ENCODE results near the gene FBXO3.

FBXO3 gene

DNA sequence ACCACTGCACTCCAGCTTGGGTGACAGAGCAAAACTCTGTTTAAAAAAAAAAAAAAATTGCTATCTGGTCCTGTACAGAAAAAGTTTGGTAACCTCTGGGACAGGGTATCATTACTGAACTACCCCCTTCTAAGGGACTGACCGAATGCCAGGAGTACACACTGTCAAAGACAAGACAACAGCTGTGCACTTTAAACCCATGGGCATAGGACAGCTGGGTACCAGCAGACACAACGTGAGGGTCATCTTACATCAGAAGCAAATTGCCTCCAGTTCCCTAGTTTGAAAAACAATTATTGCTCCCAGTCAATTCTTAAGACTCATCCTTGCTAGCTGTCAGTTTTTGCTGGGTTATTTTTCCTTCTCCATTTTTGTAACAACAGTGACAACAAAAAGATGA is 55.9 kb downstream of the FBXO3 start:
- TF ChIP-seq TAF1 (IDR thresholded peaks at IDR 0.05; ENCODE audit: borderline replicate concordance, insufficient read depth, low read length) (no peak), POLR2AphosphoS5 (IDR thresholded peaks at IDR 0.05; ENCODE audit: low read depth, low read length) (no peak), SIN3A (IDR thresholded peaks at IDR 0.05; ENCODE audit: borderline replicate concordance, insufficient read depth, low read length) (no peak)
- TF ChIP-seq, protein P1, sequence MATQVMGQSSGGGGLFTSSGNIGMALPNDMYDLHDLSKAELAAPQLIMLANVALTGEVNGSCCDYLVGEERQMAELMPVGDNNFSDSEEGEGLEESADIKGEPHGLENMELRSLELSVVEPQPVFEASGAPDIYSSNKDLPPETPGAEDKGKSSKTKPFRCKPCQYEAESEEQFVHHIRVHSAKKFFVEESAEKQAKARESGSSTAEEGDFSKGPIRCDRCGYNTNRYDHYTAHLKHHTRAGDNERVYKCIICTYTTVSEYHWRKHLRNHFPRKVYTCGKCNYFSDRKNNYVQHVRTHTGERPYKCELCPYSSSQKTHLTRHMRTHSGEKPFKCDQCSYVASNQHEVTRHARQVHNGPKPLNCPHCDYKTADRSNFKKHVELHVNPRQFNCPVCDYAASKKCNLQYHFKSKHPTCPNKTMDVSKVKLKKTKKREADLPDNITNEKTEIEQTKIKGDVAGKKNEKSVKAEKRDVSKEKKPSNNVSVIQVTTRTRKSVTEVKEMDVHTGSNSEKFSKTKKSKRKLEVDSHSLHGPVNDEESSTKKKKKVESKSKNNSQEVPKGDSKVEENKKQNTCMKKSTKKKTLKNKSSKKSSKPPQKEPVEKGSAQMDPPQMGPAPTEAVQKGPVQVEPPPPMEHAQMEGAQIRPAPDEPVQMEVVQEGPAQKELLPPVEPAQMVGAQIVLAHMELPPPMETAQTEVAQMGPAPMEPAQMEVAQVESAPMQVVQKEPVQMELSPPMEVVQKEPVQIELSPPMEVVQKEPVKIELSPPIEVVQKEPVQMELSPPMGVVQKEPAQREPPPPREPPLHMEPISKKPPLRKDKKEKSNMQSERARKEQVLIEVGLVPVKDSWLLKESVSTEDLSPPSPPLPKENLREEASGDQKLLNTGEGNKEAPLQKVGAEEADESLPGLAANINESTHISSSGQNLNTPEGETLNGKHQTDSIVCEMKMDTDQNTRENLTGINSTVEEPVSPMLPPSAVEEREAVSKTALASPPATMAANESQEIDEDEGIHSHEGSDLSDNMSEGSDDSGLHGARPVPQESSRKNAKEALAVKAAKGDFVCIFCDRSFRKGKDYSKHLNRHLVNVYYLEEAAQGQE (IDR thresholded peaks at IDR 0.05; ENCODE audit: insufficient read depth in 1 of 2, low read depth in 2 of 2, low read length in 2 of 2): no peak

DNA sequence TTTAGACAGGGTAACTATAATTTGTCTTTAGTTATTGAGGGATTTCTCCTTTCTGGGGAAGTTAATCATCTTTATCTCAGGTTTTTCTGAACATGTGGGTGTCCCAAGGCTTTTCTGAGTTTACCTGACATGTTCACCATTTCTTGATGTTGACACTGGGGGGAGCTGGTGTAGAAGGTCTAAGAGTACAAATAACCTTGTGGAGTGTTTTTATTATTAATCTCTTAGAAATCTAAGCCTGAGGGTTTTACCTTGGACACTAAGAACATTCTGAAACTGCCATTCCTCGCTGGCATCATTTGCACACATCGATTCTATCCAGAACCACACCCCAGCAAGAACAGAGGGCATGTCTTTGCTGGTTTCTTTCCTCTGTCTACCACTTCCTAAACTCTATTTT is 58.1 kb downstream of the FBXO3 start:
- TF ChIP-seq FOXP2 (optimal IDR thresholded peaks at IDR 0.05; ENCODE audit: borderline replicate concordance, extremely low read depth, extremely low read length, insufficient read depth): no peak
- TF ChIP-seq TAF1 (IDR thresholded peaks at IDR 0.05; ENCODE audit: borderline replicate concordance, insufficient read depth, low read length): no peak
- no peak for TF ChIP-seq SIN3A (IDR thresholded peaks at IDR 0.05; ENCODE audit: borderline replicate concordance, insufficient read depth, low read length)
- no peak for TF ChIP-seq POLR2AphosphoS5 (IDR thresholded peaks at IDR 0.05; ENCODE audit: low read depth, low read length)
- TF ChIP-seq, protein P1 (IDR thresholded peaks at IDR 0.05; ENCODE audit: insufficient read depth in 1 of 2, low read depth in 2 of 2, low read length in 2 of 2): no peak

DNA sequence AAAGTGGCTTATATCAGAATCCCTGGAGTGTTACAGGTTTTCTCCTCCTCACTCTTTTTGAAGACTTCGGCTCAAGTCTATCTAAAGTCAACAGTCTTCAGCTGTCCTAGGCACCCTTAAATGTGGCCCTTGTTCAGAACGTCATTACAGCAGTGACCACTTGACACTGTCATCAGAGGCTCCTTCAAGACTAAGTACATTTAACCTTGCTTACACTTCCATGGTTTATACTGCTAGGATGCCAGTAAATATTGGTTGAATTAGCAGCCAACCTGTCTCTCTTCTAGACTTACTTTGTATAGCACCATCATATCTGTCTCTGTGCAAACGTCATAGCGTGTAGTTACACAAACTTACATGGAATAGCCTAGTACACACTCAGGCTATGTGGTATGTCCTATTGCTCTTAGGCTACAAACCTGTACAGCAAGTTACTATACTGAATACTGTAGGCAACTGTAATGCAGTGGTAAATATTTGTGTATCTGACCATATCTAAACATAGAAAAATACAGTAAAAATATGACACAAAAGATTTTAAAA is 60.4 kb downstream of the FBXO3 start:
- TF ChIP-seq, protein P1 (IDR thresholded peaks at IDR 0.05; ENCODE audit: insufficient read depth in 1 of 2, low read depth in 2 of 2, low read length in 2 of 2): no peak
- no peak for TF ChIP-seq FOXP2 (optimal IDR thresholded peaks at IDR 0.05; ENCODE audit: borderline replicate concordance, extremely low read depth, extremely low read length, insufficient read depth)
- no peak for TF ChIP-seq SIN3A (IDR thresholded peaks at IDR 0.05; ENCODE audit: borderline replicate concordance, insufficient read depth, low read length)
- TF ChIP-seq POLR2AphosphoS5 (IDR thresholded peaks at IDR 0.05; ENCODE audit: low read depth, low read length): no peak
- no peak for TF ChIP-seq TAF1 (IDR thresholded peaks at IDR 0.05; ENCODE audit: borderline replicate concordance, insufficient read depth, low read length)

DNA sequence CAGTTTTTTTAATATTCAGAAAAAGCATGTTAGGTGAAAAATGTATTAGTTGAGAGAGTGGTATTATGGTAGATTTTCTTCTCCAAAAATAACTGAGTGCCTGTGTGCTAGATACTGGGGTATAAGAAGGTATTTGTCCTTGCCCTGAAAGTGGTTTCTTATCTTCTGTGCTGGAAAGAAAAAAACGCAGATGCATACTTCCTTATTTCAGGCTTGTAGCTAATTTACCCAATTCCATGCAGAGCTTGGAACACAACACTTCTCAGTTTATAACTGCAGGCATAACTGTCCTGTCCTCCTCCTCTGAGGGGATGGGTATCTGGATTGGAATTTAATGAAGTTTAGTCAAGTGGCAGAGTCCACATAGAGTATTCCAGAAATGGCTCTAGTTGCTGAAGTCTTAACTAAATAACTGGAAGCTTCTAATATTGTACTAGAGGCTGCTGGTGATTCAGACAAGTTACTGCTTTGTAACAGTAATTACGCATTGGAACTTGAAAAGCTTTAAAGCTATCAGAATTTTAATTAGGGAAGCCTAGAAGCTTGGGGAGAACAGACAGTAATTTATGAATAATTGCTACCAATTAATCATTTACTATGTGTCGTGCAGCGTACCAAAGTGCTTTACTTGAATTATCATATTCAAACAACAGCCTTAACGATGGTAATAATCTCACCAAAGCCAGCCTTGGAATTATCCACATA is 61.0 kb downstream of the FBXO3 start:
- TF ChIP-seq SIN3A (IDR thresholded peaks at IDR 0.05; ENCODE audit: borderline replicate concordance, insufficient read depth, low read length): no peak
- no peak for TF ChIP-seq FOXP2 (optimal IDR thresholded peaks at IDR 0.05; ENCODE audit: borderline replicate concordance, extremely low read depth, extremely low read length, insufficient read depth)
- TF ChIP-seq, protein P1 (IDR thresholded peaks at IDR 0.05; ENCODE audit: insufficient read depth in 1 of 2, low read depth in 2 of 2, low read length in 2 of 2): no peak
- TF ChIP-seq POLR2AphosphoS5 (IDR thresholded peaks at IDR 0.05; ENCODE audit: low read depth, low read length): no peak
- no peak for TF ChIP-seq TAF1 (IDR thresholded peaks at IDR 0.05; ENCODE audit: borderline replicate concordance, insufficient read depth, low read length)
